Motor neuron (in vitro differentiated cells): Measurements from ENCODE around the gene NT5C. TPM values are rescaled to one million over a fixed set of nuclear protein-coding genes. Genes with fewer than 3 reads are reported as not detected.
"Not testable (repeated sequence)": the region's sequence is repeated elsewhere in the genome, so short reads cannot be mapped to it uniquely, and the experiment has no call there.

ENCODE experiments used
- ATAC-seq, 8 experiments: fragments of 200-7000 bp; cut with Tn5 transposase; replicated peaks in 6 of 8; 2 replicates each; pipeline ENCODE4 v1.8.0; 2021; ENCODE audit warnings: mild to moderate bottlenecking in 8 of 8, moderate library complexity in 8 of 8
- H3K27ac ChIP-seq, 2 donors: fragments of 250-450 bp; sonication (Bioruptor Pico); 2 replicates each; pipeline ENCODE4 v1.9.0; 2021; ENCODE audit warnings: antibody characterized with exemption in 2 of 2, mild to moderate bottlenecking in 2 of 2, moderate library complexity in 1 of 2
- H3K4me1 ChIP-seq, 2 donors: fragments of 250-450 bp; sonication (Bioruptor Pico); replicated peaks in 1 of 2; 2 replicates each; pipeline ENCODE4 v1.6.1; 2021; ENCODE audit warnings: antibody characterized with exemption in 2 of 2, mild to moderate bottlenecking in 2 of 2, moderate library complexity in 1 of 2
- H3K4me3 ChIP-seq, 5 donors: fragments of 250-450 bp; sonication (Bioruptor Pico); 2 replicates each; pipeline ENCODE4 v1.9.0; 2021; ENCODE audit warnings: antibody characterized with exemption in 5 of 5, mild to moderate bottlenecking in 5 of 5, moderate library complexity in 4 of 5
- WGBS, 10 experiments: fragments of 450-650 bp; shearing (Covaris generic); methylation state at CpG; one replicate each; pipeline ENCODE4 v1.0.0; 2022; 5-methylcytosine and 5-hydroxymethylcytosine counted together
- in situ Hi-C, 9 experiments: fragments of 400-800 bp; cut with MboI; loops; one replicate each; pipeline ENCODE4 v1.15.0; 2021; ENCODE audit warnings: low sequenced_read_pairs in 9 of 9, low pct_unique_long_range_greater_than_20kb in 2 of 9; ENCODE audit not compliant: unreplicated experiment in 9 of 9
- total RNA-seq, 8 experiments: library from RNA; unstranded; fragments of 300-600 nt; gene quantifications; 2 replicates each; pipeline versions ENCODE4 v1.2.3 to v1.2.4, GENCODE V29; 2022

Gene NT5C
- total RNA-seq, 8 experiments from 2014 or later: 30.0 to 86.8 (median 41.9) TPM

GRCh38 chr17:75154195-75155106 lies 22.9 kb upstream of the NT5C start, which contains the start of gene JPT1:
Gene JPT1 (minus strand): TSS chr17:75154512. CDS start chr17:75154397, 115 bp downstream.
- WGBS, 10 experiments: 0 to 47% (median 20%) methylated on average over 1 to 19 of the region's 67 CpGs; no CpG with 5 or more reads in 1 of the 10 experiments
- Histone ChIP-seq H3K4me1 (peaks cover 19 to 26% of the 10 kb centered on the region in 2 donors), H3K4me3 (peak within 1 kb of the TSS; percentile 88 to 98 (median 91)), H3K27ac (peak within 1 kb of the TSS; percentile 85 to 87)
- ATAC-seq: peak; percentile 94 to 96 (median 94)
- in situ Hi-C loops: no loop called here

- Histone ChIP-seq H3K27ac (peak overlapping the region; percentile 85 to 87), H3K4me1 (peaks cover 19 to 26% of the 10 kb centered on the region in 2 donors), H3K4me3 (peak overlapping the region; percentile 88 to 98 (median 91))
- 1% methylated on average over 17 of the region's 35 CpGs; no CpG with 5 or more reads in 9 of the 10 experiments for WGBS, 10 experiments
- in situ Hi-C loops: no loop called here
- peak; percentile 4 to 42 (median 24) for ATAC-seq
Observed at GRCh38 chr17:75153780-75154194, 22.2 kb upstream of the NT5C start.

DNA sequence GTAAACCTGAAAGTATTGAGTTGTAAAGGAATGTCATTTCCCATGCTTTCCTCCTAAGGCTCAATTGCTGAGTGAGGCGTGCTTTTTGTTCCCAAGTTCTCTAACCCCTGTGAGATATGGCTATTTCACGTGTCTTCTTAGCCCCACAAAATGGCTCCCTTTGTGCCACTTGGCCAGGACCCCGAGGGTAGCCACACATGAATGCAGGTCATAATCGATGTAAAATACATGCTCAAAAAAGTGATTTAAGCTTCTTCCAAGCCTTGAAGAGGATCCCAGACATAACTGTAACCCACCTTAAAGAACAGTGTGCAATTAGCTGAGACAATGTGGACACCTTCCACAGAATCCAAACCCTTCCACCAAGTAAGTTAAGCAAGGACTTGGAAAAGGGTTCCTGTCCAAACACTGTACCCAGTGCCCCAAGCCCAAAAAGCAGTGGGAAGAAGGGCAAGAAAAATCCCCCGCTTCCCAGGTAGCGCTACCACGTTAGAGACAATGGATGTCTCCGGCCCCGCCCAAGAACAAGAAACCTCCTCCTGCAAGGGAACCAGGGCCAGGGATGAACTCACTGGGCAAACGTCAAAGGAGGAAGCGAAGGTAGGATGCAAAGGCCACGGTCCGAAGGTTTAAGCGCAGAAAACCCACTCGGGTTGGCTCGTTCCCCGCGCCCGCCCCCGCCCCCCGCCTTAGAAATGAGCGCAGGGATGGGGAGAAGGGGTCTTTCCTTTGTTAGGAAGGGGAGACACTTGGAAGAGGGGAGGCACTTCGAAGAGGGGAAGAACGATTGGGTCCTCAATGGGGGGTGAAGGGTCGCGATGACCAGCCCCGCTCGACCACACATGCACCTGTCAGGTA lies 21.6 kb upstream of the NT5C start:
- ATAC-seq: peak in 4 of 8 experiments; percentile 1 to 3 (median 2)
- peak overlapping the region; percentile 88 to 98 (median 91) for H3K4me3 ChIP-seq
- peaks cover 19 to 26% of the 10 kb centered on the region in 2 donors for H3K4me1 ChIP-seq
- in situ Hi-C loops: no loop called here
- H3K27ac ChIP-seq: peak overlapping the region; percentile 85 to 87
- WGBS, 10 experiments: 0 to 40% (median 0%) methylated on average over 1 to 8 of the region's 28 CpGs

GRCh38 chr17:75152523-75152921 lies 21.0 kb upstream of the NT5C start:
- Histone ChIP-seq H3K27ac (peak overlapping the region; percentile 85 to 87), H3K4me3 (peak overlapping the region; percentile 88 to 98 (median 91)), H3K4me1 (peaks cover 19 to 26% of the 10 kb centered on the region in 2 donors)
- no peak for ATAC-seq
- in situ Hi-C loops: no loop called here
- 0 to 96% (median 5%) methylated on average over 1 to 6 of the region's 6 CpGs for WGBS, 10 experiments

DNA sequence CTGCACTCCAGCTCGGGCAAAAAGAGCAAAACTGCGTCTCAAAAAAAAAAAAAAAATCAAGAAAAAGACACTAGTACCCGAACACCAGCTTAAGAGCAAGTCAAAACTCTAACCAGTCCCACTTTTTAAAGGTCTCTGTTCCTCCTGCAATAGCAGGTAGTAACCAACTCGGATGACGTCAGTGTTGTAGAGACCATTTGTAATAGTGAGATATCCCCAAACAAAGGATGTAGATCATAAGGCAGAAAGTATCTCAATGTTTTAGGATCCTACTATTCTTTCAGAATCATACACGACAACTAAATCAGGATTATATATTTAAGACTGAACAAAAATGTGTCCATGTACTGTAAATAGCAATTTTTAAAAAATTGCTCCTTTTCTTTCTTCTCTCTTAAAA lies 20.4 kb upstream of the NT5C start:
- Histone ChIP-seq H3K4me3 (peak overlapping the region; percentile 88 to 98 (median 91)), H3K4me1 (peaks cover 19 to 26% of the 10 kb centered on the region in 2 donors), H3K27ac (peak overlapping the region; percentile 9 to 85)
- WGBS, 10 experiments: 16 to 100% (median 65%) methylated on average over 1 to 6 of the region's 6 CpGs
- in situ Hi-C loops: no loop called here
- no peak for ATAC-seq

- no peak overlapping the region for H3K4me3 ChIP-seq
- H3K4me1 ChIP-seq: peaks cover 15 to 20% of the 10 kb centered on the region in 2 donors
- in situ Hi-C loops: no loop called here
- no peak for ATAC-seq
- H3K27ac ChIP-seq: no peak overlapping the region
- 82 to 100% (median 100%) methylated on average over 1 to 5 of the region's 6 CpGs; no CpG with 5 or more reads in 3 of the 10 experiments for WGBS, 10 experiments
Observed at GRCh38 chr17:75147878-75148546, 16.5 kb upstream of the NT5C start.

DNA sequence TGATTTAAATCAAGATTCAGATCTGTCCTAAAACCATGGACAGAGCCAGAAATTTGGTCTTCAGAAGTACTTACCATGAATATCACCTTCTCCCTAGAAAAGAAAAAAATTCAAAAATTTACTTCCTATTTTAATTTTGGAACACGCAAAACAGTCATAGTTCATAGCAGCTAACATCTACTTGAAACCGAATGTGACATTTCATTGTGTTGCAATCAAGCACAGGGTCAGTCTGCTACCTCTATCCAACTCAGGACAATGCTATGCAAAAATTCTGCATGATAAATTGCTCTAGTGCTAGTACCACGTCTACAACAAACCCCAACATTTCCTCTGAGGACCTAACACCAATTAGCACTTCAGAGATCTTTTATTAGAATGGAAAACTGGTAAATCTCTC lies 15.1 kb upstream of the NT5C start:
- Histone ChIP-seq H3K27ac (no peak overlapping the region), H3K4me3 (no peak overlapping the region), H3K4me1 (peaks cover 15 to 17% of the 10 kb centered on the region in 2 donors)
- WGBS, 10 experiments: 43 to 100% (median 88%) methylated on average over 1 to 3 of the region's 3 CpGs; no CpG with 5 or more reads in 1 of the 10 experiments
- ATAC-seq: no peak
- in situ Hi-C loops: no loop called here

- Histone ChIP-seq H3K27ac (no peak overlapping the region), H3K4me3 (no peak overlapping the region), H3K4me1 (peaks cover 1 to 3% of the 10 kb centered on the region in 2 donors)
- no peak for ATAC-seq
- in situ Hi-C loops: no loop called here
- 83 to 100% (median 95%) methylated on average over 1 to 9 of the region's 11 CpGs for WGBS, 10 experiments
Observed at GRCh38 chr17:75144816-75145512, 13.4 kb upstream of the NT5C start.

GRCh38 chr17:75142236-75142971 lies 10.9 kb upstream of the NT5C start:
- ATAC-seq: no peak
- Histone ChIP-seq H3K27ac (no peak overlapping the region), H3K4me1 (no peaks in the 10 kb centered on the region), H3K4me3 (no peak overlapping the region)
- 73 to 100% (median 100%) methylated on average over 1 to 3 of the region's 13 CpGs; no CpG with 5 or more reads in 2 of the 10 experiments for WGBS, 10 experiments
- in situ Hi-C loops: no loop called here

DNA sequence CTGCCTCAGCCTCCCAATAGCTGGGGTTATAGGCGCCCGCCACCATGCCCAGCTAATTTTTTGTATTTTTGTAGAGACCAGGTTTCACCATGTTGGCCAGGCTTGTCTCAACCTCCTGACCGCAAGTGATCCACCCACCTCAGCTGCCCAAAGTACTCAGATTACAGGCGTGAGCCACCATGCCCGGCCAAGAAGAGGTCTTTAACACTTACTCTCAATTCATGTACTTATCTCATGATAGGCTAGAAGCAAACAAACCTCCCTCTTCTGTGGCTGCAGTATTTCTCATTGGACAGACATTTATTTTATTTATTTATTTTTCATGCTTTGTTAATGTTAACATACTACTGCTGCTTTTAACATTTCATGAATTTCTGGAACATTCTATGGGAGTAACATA lies 7.0 kb upstream of the NT5C start:
- no peak for ATAC-seq
- 80 to 100% (median 98%) methylated on average over 1 to 5 of the region's 5 CpGs for WGBS, 10 experiments
- in situ Hi-C loops: no loop called here
- Histone ChIP-seq H3K4me3 (no peak overlapping the region), H3K27ac (no peak overlapping the region), H3K4me1 (no peaks in the 10 kb centered on the region)

DNA sequence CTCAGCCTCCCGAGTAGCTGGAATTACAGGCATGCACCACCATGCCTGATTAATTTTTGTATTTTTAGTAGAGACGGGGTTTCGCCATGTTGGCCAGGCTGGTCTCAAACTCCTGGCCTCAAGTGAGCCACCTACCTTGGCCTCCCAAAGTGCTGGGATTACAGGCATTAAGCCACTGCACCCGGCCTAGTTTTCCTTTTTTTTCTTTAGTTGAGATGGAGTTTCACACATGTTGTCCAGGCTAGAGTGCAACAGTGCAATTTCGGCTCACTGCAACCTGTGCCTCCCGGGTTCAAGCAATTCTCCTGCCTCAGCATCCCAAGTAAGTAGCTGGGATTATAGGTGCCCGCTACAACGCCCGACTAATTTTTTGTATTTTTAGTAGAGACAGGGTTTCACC lies 6.2 kb upstream of the NT5C start:
- ATAC-seq, in situ Hi-C loops, H3K27ac ChIP-seq, H3K4me3 ChIP-seq, H3K4me1 ChIP-seq: not testable (repeated sequence)
- 88 to 100% (median 95%) methylated on average over 1 to 6 of the region's 9 CpGs; no CpG with 5 or more reads in 1 of the 10 experiments for WGBS, 10 experiments
